Osteoblast (primary cell): ENCODE results near the gene OR5K2. TPM values are rescaled to one million over a fixed set of nuclear protein-coding genes. Genes with fewer than 3 reads are reported as not detected.

Experiments
- DNase-seq: peaks from one replicate; pipeline ENCODE4 v3.0.0; 2011; ENCODE audit warnings: low spot score, mixed read lengths; ENCODE audit not compliant: insufficient read length; ENCODE audit errors: missing footprints
- H2AFZ ChIP-seq: 2 replicates; pipeline ENCODE4 v1.6.0; 2011; ENCODE audit warnings: mild to moderate bottlenecking, low read length
- H3K27ac ChIP-seq: 2 replicates; pipeline ENCODE4 v1.5.1; 2011; ENCODE audit warnings: mild to moderate bottlenecking, low read depth, low read length, moderate library complexity
- H3K27me3 ChIP-seq: 2 replicates; pipeline ENCODE4 v1.6.0; 2012; ENCODE audit warnings: mild to moderate bottlenecking, control low read depth, inconsistent platforms, low read length, moderate library complexity; ENCODE audit not compliant: insufficient read depth
- H3K36me3 ChIP-seq: 2 replicates; pipeline ENCODE4 v1.5.1; 2011; ENCODE audit warnings: mild to moderate bottlenecking, low read length, control low read depth, moderate library complexity; ENCODE audit not compliant: insufficient read depth
- H3K4me1 ChIP-seq: 2 replicates; pipeline ENCODE4 v1.5.1; 2011; ENCODE audit warnings: mild to moderate bottlenecking, low read length, control low read depth, moderate library complexity; ENCODE audit not compliant: insufficient read depth
- H3K4me2 ChIP-seq: 2 replicates; pipeline ENCODE4 v1.6.0; 2011; ENCODE audit warnings: mild to moderate bottlenecking, low read length; ENCODE audit not compliant: insufficient read depth
- H3K4me3 ChIP-seq: fragments of 200-600 bp; sonication (generic); 3 replicates; pipeline ENCODE4 v1.5.1; 2012; ENCODE audit warnings: mild to moderate bottlenecking, low read length, inconsistent platforms; ENCODE audit not compliant: insufficient read depth
- H3K79me2 ChIP-seq: 2 replicates; pipeline ENCODE4 v1.6.0; 2012; ENCODE audit warnings: mild to moderate bottlenecking, low read length, control low read depth, inconsistent platforms; ENCODE audit not compliant: insufficient read depth
- H3K9me3 ChIP-seq: 2 replicates; pipeline ENCODE4 v1.5.1; 2011; ENCODE audit warnings: low read depth, low read length, control low read depth
- H4K20me1 ChIP-seq: 2 replicates; pipeline ENCODE4 v1.6.0; 2012; ENCODE audit warnings: mild to moderate bottlenecking, low read length, control low read depth; ENCODE audit not compliant: insufficient read depth
- total RNA-seq: library from RNA; depleted of rRNA; stranded (reverse); fragments of >200 nt; gene quantifications from 2 replicates; pipeline ENCODE4 v1.2.3, GENCODE V29; 2012
- TF ChIP-seq, protein P1 (sequence below): IDR thresholded peaks from 2 replicates; pipeline ENCODE4 v1.5.1; 2011; ENCODE audit warnings: mild to moderate bottlenecking, low read depth, low read length, moderate library complexity; ENCODE audit errors: extremely low read depth

Gene OR5K2
- total RNA-seq, 1 donor = not detected

- H3K4me1 ChIP-seq = no peaks in the 10 kb centered on the region
- TF ChIP-seq, protein P1, sequence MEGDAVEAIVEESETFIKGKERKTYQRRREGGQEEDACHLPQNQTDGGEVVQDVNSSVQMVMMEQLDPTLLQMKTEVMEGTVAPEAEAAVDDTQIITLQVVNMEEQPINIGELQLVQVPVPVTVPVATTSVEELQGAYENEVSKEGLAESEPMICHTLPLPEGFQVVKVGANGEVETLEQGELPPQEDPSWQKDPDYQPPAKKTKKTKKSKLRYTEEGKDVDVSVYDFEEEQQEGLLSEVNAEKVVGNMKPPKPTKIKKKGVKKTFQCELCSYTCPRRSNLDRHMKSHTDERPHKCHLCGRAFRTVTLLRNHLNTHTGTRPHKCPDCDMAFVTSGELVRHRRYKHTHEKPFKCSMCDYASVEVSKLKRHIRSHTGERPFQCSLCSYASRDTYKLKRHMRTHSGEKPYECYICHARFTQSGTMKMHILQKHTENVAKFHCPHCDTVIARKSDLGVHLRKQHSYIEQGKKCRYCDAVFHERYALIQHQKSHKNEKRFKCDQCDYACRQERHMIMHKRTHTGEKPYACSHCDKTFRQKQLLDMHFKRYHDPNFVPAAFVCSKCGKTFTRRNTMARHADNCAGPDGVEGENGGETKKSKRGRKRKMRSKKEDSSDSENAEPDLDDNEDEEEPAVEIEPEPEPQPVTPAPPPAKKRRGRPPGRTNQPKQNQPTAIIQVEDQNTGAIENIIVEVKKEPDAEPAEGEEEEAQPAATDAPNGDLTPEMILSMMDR = no peak
- no peaks in the 10 kb centered on the region for H3K36me3 ChIP-seq
- no peaks in the 10 kb centered on the region for H3K27me3 ChIP-seq
- H3K27ac ChIP-seq = no peak overlapping the region
- no peaks in the 10 kb centered on the region for H4K20me1 ChIP-seq
- H3K4me3 ChIP-seq = no peak overlapping the region
- H3K4me2 ChIP-seq = no peak overlapping the region
- no peaks in the 10 kb centered on the region for H3K9me3 ChIP-seq
- no peak for DNase-seq
- H2AFZ ChIP-seq = no peak overlapping the region
- H3K79me2 ChIP-seq = no peaks in the 10 kb centered on the region
Measured at GRCh38 chr3:98482717-98483482, 14.6 kb upstream of the OR5K2 start.

DNA sequence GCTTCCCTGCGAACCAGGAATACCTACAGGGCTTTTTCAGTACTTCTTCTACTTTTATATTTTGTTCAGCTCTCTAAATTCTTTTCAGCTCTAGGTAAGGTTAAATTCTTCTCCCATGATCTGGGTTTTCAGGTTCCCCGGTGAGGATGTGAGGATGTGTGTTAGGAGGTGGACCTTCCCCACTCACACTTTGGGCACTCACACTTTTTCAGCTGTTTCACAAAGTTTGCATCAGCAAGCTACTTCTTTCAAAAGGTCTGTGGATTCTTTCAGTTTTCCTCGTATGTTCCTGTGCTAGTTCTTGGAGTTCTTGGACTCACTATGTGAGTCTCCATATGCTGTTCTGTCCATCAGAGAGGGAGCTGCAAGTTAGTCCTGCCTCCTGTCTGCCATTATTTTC lies 13.9 kb upstream of the OR5K2 start:
- Histone ChIP-seq H3K27ac (no peak overlapping the region), H3K9me3 (no peaks in the 10 kb centered on the region), H2AFZ (no peak overlapping the region), H3K4me3 (no peak overlapping the region), H3K36me3 (no peaks in the 10 kb centered on the region), H3K4me1 (no peaks in the 10 kb centered on the region), H3K4me2 (no peak overlapping the region), H3K79me2 (no peaks in the 10 kb centered on the region), H4K20me1 (no peaks in the 10 kb centered on the region), H3K27me3 (no peaks in the 10 kb centered on the region)
- TF ChIP-seq, protein P1 = no peak
- no peak for DNase-seq

DNA sequence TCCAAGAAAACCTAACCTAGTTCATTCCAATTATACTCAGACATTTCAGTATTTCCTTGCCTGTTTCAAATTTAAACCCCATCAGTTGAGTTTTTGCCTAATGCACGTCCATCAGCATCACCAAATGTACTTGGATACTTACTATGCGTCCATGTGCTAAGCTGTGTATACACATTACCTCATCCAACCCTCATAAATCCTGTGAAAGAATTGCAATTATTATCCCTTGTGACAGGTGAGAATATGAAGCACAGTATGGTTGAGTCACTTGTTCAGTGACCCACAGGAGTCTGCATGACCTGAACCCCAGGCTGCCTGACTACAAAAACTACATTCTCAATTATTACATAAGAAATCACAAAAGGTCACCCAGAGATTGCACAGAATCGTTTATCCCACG lies 2.5 kb downstream of the OR5K2 start:
- TF ChIP-seq, protein P1 = no peak
- Histone ChIP-seq H3K4me2 (no peak overlapping the region), H3K4me3 (no peak overlapping the region), H3K9me3 (no peaks in the 10 kb centered on the region), H3K79me2 (no peaks in the 10 kb centered on the region), H3K27ac (no peak overlapping the region), H2AFZ (no peak overlapping the region), H3K36me3 (no peaks in the 10 kb centered on the region), H3K4me1 (no peaks in the 10 kb centered on the region), H4K20me1 (no peaks in the 10 kb centered on the region), H3K27me3 (no peaks in the 10 kb centered on the region)
- no peak for DNase-seq

- H3K4me1 ChIP-seq = no peaks in the 10 kb centered on the region
- no peaks in the 10 kb centered on the region for H4K20me1 ChIP-seq
- no peak overlapping the region for H3K4me3 ChIP-seq
Measured at GRCh38 chr3:98501270-98501669, 3.8 kb downstream of the OR5K2 start.

More at GRCh38 chr3:98501270-98501669, 3.8 kb downstream of the OR5K2 start:
- no peaks in the 10 kb centered on the region for H3K79me2 ChIP-seq
- TF ChIP-seq, protein P1 = no peak
- H3K9me3 ChIP-seq = no peaks in the 10 kb centered on the region
- no peaks in the 10 kb centered on the region for H3K27me3 ChIP-seq
- H2AFZ ChIP-seq = no peak overlapping the region
- no peak for DNase-seq
- no peak overlapping the region for H3K27ac ChIP-seq
- no peak overlapping the region for H3K4me2 ChIP-seq
- H3K36me3 ChIP-seq = no peaks in the 10 kb centered on the region
